Mesenchymal stem cell (in vitro differentiated cells and primary cell): ENCODE measurements around the gene ZNF692.

Experiments
- DNase-seq: peaks from one replicate; pipeline ENCODE4 v3.0.0-alpha.2; 2013
- H2AFZ ChIP-seq: one replicate; pipeline ENCODE4 v1.6.1; 2013; ENCODE audit warnings: low read depth, mild to moderate bottlenecking, control low read depth, inconsistent platforms, low read length, moderate library complexity
- H2AK5ac ChIP-seq: 2 replicates; pipeline ENCODE4 v1.6.1; 2013; ENCODE audit warnings: low read length, moderate library complexity, mild to moderate bottlenecking, inconsistent platforms; ENCODE audit not compliant: severe bottlenecking
- H2BK120ac ChIP-seq: one replicate; pipeline ENCODE4 v1.6.1; 2013; ENCODE audit warnings: low read depth, mild to moderate bottlenecking, inconsistent platforms, low read length, moderate library complexity
- H2BK12ac ChIP-seq, 2 experiments: one replicate each; pipeline ENCODE4 v1.6.1; 2013; ENCODE audit warnings: inconsistent platforms in 2 of 2, low read length in 2 of 2, mild to moderate bottlenecking in 2 of 2, moderate library complexity in 2 of 2, control low read depth in 1 of 2
- H2BK15ac ChIP-seq: one replicate; pipeline ENCODE4 v1.6.1; 2013; ENCODE audit warnings: mild to moderate bottlenecking, low read depth, inconsistent platforms; ENCODE audit not compliant: poor library complexity, severe bottlenecking
- H2BK5ac ChIP-seq: 2 replicates; pipeline ENCODE4 v1.6.1; 2013; ENCODE audit warnings: low read depth, mild to moderate bottlenecking, low read length, control low read depth, inconsistent platforms; ENCODE audit not compliant: poor library complexity, severe bottlenecking
- H3K14ac ChIP-seq, 2 experiments: one replicate each; pipeline ENCODE4 v1.6.1; 2013; ENCODE audit warnings: inconsistent platforms in 2 of 2, low read length in 2 of 2, control low read depth in 1 of 2, mild to moderate bottlenecking in 1 of 2, moderate library complexity in 1 of 2
- H3K18ac ChIP-seq, 2 experiments: one replicate each; pipeline ENCODE4 v1.6.1; 2013; ENCODE audit warnings: inconsistent platforms in 2 of 2, low read length in 2 of 2, control low read depth in 1 of 2, low read depth in 1 of 2, mild to moderate bottlenecking in 1 of 2
- H3K23ac ChIP-seq, 2 experiments: one replicate each; pipeline ENCODE4 v1.6.1; 2013; ENCODE audit warnings: inconsistent platforms in 2 of 2, low read length in 2 of 2, mild to moderate bottlenecking in 2 of 2, moderate library complexity in 2 of 2, control low read depth in 1 of 2
- H3K27ac ChIP-seq: 2 replicates; pipeline ENCODE4 v1.5.1; 2013; ENCODE audit warnings: mild to moderate bottlenecking, moderate library complexity, low read length, control low read depth, inconsistent platforms; ENCODE audit not compliant: poor library complexity, severe bottlenecking
- H3K27me3 ChIP-seq, 2 experiments: 2 replicates each; pipeline versions ENCODE4 v1.6.1 to v1.7.0; 2013; ENCODE audit warnings: low read length in 2 of 2, mild to moderate bottlenecking in 2 of 2, moderate library complexity in 2 of 2, control low read depth in 1 of 2, inconsistent platforms in 1 of 2; ENCODE audit not compliant: control insufficient read depth in 1 of 2, insufficient read depth in 1 of 2
- H3K36me3 ChIP-seq, 2 experiments: 2 replicates each; pipeline versions ENCODE4 v1.6.1 to v1.7.0; 2013; ENCODE audit warnings: low read length in 2 of 2, control low read depth in 1 of 2, inconsistent platforms in 1 of 2, low read depth in 1 of 2, mild to moderate bottlenecking in 1 of 2; ENCODE audit not compliant: insufficient read depth in 2 of 2, control insufficient read depth in 1 of 2
- H3K4ac ChIP-seq, 2 experiments: one replicate each; pipeline ENCODE4 v1.6.1; 2013; ENCODE audit warnings: inconsistent platforms in 2 of 2, low read length in 2 of 2, mild to moderate bottlenecking in 2 of 2, moderate library complexity in 2 of 2, control low read depth in 1 of 2, low read depth in 1 of 2
- H3K4me1 ChIP-seq: 2 replicates; pipeline ENCODE4 v1.6.1; 2013; ENCODE audit warnings: low read depth, low read length, control low read depth; ENCODE audit not compliant: control insufficient read depth, insufficient read depth
- H3K4me2 ChIP-seq: 2 replicates; pipeline ENCODE4 v1.6.1; 2013; ENCODE audit warnings: low read length, mild to moderate bottlenecking, inconsistent platforms; ENCODE audit not compliant: poor library complexity, severe bottlenecking
- H3K4me3 ChIP-seq, 2 experiments: 2 replicates each; pipeline versions ENCODE4 v1.5.1 to v1.7.0; 2013; ENCODE audit warnings: low read length in 2 of 2, mild to moderate bottlenecking in 2 of 2, control low read depth in 1 of 2, low read depth in 1 of 2; ENCODE audit not compliant: insufficient read depth in 1 of 2
- H3K79me1 ChIP-seq: replicated peaks from 2 replicates; pipeline ENCODE4 v1.6.1; 2013; ENCODE audit warnings: mild to moderate bottlenecking, control low read depth, low read length, inconsistent platforms; ENCODE audit not compliant: poor library complexity, severe bottlenecking
- H3K9ac ChIP-seq: 2 replicates; pipeline ENCODE4 v1.7.0; 2013; ENCODE audit warnings: mild to moderate bottlenecking, low read length, moderate library complexity
- H3K9me3 ChIP-seq: 2 replicates; pipeline ENCODE4 v1.7.0; 2013; ENCODE audit warnings: mild to moderate bottlenecking, low read length; ENCODE audit not compliant: control insufficient read depth
- H4K8ac ChIP-seq: one replicate; pipeline ENCODE4 v1.6.1; 2013; ENCODE audit warnings: inconsistent platforms, mild to moderate bottlenecking, low read length, moderate library complexity
- H4K91ac ChIP-seq: one replicate; pipeline ENCODE4 v1.6.1; 2013; ENCODE audit warnings: mild to moderate bottlenecking, low read length, inconsistent platforms
- WGBS: methylation state at CpG from one replicate; pipeline ENCODE4 v1.1.7; 2013; ENCODE audit warnings: mixed read lengths; 5-methylcytosine and 5-hydroxymethylcytosine counted together

The ZNF692 gene

GRCh38 chr1:248848602-248849001 lies 10.3 kb downstream of the ZNF692 start:
- H4K91ac ChIP-seq: no peak overlapping the region
- H4K8ac ChIP-seq: no peak overlapping the region
- DNase-seq: no peak
- H2BK12ac ChIP-seq: no peak overlapping the region
- H3K4ac ChIP-seq: no peak overlapping the region
- H2BK5ac ChIP-seq: no peak overlapping the region
- no peaks in the 10 kb centered on the region for H3K27me3 ChIP-seq
- no peak overlapping the region for H3K23ac ChIP-seq
- no peak overlapping the region for H3K14ac ChIP-seq
- H3K4me3 ChIP-seq: no peak overlapping the region
- H3K9me3 ChIP-seq: no peaks in the 10 kb centered on the region
- no peak overlapping the region for H2AK5ac ChIP-seq
- H3K4me1 ChIP-seq: peaks cover 2% of the 10 kb centered on the region
- peaks cover 78 to 82% of the 10 kb centered on the region in 2 experiments for H3K36me3 ChIP-seq
- no peak overlapping the region for H2AFZ ChIP-seq
- H3K4me2 ChIP-seq: no peak overlapping the region
- peaks cover 47% of the 10 kb centered on the region for H3K79me1 ChIP-seq
- 97% methylated on average over 8 of the region's 8 CpGs for WGBS
- no peak overlapping the region for H3K27ac ChIP-seq
- no peak overlapping the region for H2BK15ac ChIP-seq
- no peak overlapping the region for H3K18ac ChIP-seq
- no peak overlapping the region for H2BK120ac ChIP-seq
- H3K9ac ChIP-seq: no peak overlapping the region

GRCh38 chr1:248847956-248848561 lies 10.8 kb downstream of the ZNF692 start:
- H3K18ac ChIP-seq: no peak overlapping the region
- 97% methylated on average over 72 of the region's 72 CpGs for WGBS
- peaks cover 2% of the 10 kb centered on the region for H3K4me1 ChIP-seq
- H4K91ac ChIP-seq: no peak overlapping the region
- no peak overlapping the region for H3K4ac ChIP-seq
- no peak overlapping the region for H2AK5ac ChIP-seq
- H2AFZ ChIP-seq: no peak overlapping the region
- no peak overlapping the region for H3K4me2 ChIP-seq
- no peaks in the 10 kb centered on the region for H3K9me3 ChIP-seq
- no peak overlapping the region for H3K14ac ChIP-seq
- peak overlapping the region in 1 of 2 experiments; percentile 24 for H3K4me3 ChIP-seq
- H3K36me3 ChIP-seq: peaks cover 76 to 79% of the 10 kb centered on the region in 2 experiments
- H2BK5ac ChIP-seq: no peak overlapping the region
- no peak overlapping the region for H4K8ac ChIP-seq
- no peaks in the 10 kb centered on the region for H3K27me3 ChIP-seq
- no peak overlapping the region for H3K9ac ChIP-seq
- H2BK120ac ChIP-seq: no peak overlapping the region
- H3K79me1 ChIP-seq: peaks cover 46% of the 10 kb centered on the region
- no peak overlapping the region for H3K23ac ChIP-seq
- no peak overlapping the region for H2BK15ac ChIP-seq
- DNase-seq: no peak
- H3K27ac ChIP-seq: no peak overlapping the region
- no peak overlapping the region for H2BK12ac ChIP-seq

- no peak overlapping the region for H2BK12ac ChIP-seq
- H2AK5ac ChIP-seq: no peak overlapping the region
- no peak for DNase-seq
- no peak overlapping the region for H2BK15ac ChIP-seq
- H2BK120ac ChIP-seq: no peak overlapping the region
- H3K18ac ChIP-seq: no peak overlapping the region
- peaks cover 77% of the 10 kb centered on the region in 2 experiments for H3K36me3 ChIP-seq
- peaks cover 51% of the 10 kb centered on the region for H3K79me1 ChIP-seq
- H3K4me3 ChIP-seq: peak overlapping the region in 1 of 2 experiments; percentile 8
- H3K14ac ChIP-seq: no peak overlapping the region
- H3K4me1 ChIP-seq: peaks cover 5% of the 10 kb centered on the region
- H3K9me3 ChIP-seq: no peaks in the 10 kb centered on the region
- WGBS: 98% methylated on average over 68 of the region's 76 CpGs
- H2AFZ ChIP-seq: no peak overlapping the region
- H3K4ac ChIP-seq: no peak overlapping the region
- no peak overlapping the region for H4K8ac ChIP-seq
- no peak overlapping the region for H3K4me2 ChIP-seq
- no peaks in the 10 kb centered on the region for H3K27me3 ChIP-seq
- no peak overlapping the region for H2BK5ac ChIP-seq
- H3K9ac ChIP-seq: no peak overlapping the region
- H3K23ac ChIP-seq: no peak overlapping the region
- H4K91ac ChIP-seq: no peak overlapping the region
- H3K27ac ChIP-seq: no peak overlapping the region
Measured at GRCh38 chr1:248847181-248847955, 11.5 kb downstream of the ZNF692 start.

- peaks cover 50 to 52% of the 10 kb centered on the region in 2 experiments for H3K36me3 ChIP-seq
- H3K4me2 ChIP-seq: no peak overlapping the region
- no peak overlapping the region for H4K8ac ChIP-seq
- no peaks in the 10 kb centered on the region for H3K9me3 ChIP-seq
- H2BK15ac ChIP-seq: no peak overlapping the region
- no peak overlapping the region for H3K14ac ChIP-seq
- 96% methylated on average over 8 of the region's 8 CpGs for WGBS
- H2BK12ac ChIP-seq: no peak overlapping the region
- peaks cover 46% of the 10 kb centered on the region for H3K79me1 ChIP-seq
- H3K4ac ChIP-seq: no peak overlapping the region
- no peak for DNase-seq
- H2AFZ ChIP-seq: no peak overlapping the region
- no peaks in the 10 kb centered on the region for H3K27me3 ChIP-seq
- no peak overlapping the region for H3K23ac ChIP-seq
- H3K9ac ChIP-seq: no peak overlapping the region
- H2BK120ac ChIP-seq: no peak overlapping the region
- no peak overlapping the region for H2AK5ac ChIP-seq
- no peak overlapping the region for H3K27ac ChIP-seq
- no peak overlapping the region for H2BK5ac ChIP-seq
- H3K4me1 ChIP-seq: peaks cover 5% of the 10 kb centered on the region
- H4K91ac ChIP-seq: no peak overlapping the region
- H3K4me3 ChIP-seq: no peak overlapping the region
- no peak overlapping the region for H3K18ac ChIP-seq
Measured at GRCh38 chr1:248844526-248844925, 14.4 kb downstream of the ZNF692 start.
